GM12801 (cell line): ENCODE data around the gene CYBB.

Experiments
- CTCF ChIP-seq: IDR thresholded peaks from one replicate; pipeline ENCODE4 v1.5.1; 2011; ENCODE audit warnings: control low read depth; ENCODE audit not compliant: insufficient read length; ENCODE audit errors: extremely low read depth

Gene CYBB

DNA sequence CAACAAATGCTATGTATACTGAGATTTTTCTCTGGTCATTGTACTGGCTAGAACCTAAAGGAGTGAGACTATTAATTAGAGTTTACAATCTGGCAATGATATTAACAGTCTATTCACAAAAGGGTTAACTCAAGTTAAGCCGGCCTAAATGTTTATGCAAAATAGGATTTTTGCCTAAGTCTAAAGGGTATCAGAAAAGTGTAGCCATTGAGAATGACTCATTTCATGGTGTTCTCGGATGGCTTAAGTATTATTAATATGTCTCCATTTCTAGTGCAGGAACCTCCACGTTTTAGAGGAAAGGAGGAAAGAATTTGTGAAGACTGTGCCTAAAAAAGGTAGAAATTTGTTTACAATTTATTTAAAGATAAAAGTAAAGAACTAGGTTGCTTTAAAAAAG is 37.7 kb downstream of the CYBB start:
- no peak for TF ChIP-seq CTCF

- no peak for TF ChIP-seq CTCF
These were observed 38.2 kb downstream of the CYBB start for GRCh38 chrX:37818031-37818430.

DNA sequence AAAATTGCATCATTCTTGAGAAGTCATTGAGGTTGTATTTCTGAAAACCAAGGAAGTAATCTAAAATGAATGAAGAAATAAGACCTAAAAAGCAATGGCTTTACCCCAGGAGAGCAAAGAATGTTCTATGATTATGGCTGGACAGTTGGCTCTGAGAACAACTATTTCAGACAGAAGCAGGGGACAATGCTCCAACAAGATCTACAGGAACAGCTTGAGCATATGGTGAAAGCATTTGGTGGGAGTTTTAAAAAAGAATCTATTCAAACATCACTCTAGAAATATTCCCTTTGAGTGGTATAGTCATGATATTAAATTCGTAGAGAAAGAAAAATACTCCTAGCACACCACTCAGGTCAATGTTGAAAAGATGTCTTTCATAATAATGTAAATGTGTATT is 40.8 kb downstream of the CYBB start:
- TF ChIP-seq CTCF: no peak

DNA sequence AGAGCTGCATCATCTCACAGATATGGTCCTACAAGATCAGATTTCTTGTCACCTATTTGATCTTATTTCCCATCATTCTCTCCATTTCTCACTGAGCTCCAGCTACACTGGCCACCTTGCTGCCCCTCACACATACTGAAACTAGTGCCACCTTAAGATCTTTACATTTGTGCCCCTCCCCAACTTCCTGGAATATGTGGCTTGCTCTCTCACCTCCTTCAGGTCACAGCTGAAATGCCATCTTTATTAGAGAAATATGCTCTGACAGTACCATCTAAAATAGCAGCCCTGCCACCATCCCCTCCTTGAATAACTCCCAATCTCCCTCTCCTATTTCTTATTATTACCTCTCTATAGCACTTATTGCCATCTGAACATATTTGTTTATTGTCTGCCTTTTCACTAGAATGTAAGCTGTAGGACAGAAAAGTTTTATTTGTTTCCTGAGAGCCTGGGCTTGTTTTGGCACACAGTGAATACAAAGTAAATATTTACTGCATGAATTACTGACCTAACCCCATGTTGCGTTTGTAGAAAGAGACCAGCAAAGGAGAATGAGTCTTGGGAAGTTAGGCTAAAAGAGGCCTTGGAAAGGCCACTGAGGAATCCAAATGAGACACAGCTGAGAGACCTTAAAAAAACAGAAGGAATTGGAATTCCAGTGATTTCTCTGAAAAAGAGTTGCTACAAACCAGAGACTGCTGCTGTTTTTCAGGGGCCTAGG is 44.8 kb downstream of the CYBB start:
- no peak for TF ChIP-seq CTCF

DNA sequence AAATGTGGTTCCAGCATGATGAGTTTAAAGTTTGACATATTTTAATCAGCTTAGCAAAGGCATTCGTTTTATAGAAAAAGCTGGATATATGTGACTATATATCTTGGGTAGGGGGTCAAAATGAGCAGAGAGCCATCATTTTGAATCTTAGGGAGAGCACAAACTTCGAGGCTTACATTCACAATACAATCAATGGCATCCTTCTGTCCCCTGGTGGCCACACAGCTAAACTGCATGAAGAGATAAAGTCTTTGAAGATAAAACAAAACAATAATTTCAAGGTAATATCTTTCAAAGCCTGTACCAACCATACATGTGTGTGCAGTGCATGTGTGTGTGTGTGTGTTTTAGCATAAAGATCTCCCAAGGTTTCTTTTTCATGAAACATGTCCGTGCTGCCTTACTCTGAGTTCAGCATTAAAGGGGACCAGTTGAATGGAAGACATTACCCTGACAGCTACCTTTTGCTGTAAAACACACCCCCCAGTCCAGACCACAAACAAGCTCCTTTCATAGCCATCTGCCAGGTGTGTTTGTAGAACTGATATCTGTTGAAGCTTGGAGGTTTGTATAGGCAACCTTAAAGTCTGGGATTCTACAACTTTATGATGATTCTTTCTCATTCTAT is 45.5 kb downstream of the CYBB start:
- TF ChIP-seq CTCF: peak; percentile 83

GRCh38 chrX:37829721-37830120 is 49.9 kb downstream of the CYBB start:
- TF ChIP-seq CTCF: no peak

GRCh38 chrX:37830371-37830770 is 50.5 kb downstream of the CYBB start:
- no peak for TF ChIP-seq CTCF
